H9 (cell line): ENCODE results near the gene KLRB1. TPM values are rescaled to one million over a fixed set of nuclear protein-coding genes. Genes with fewer than 3 reads are reported as not detected.

Source experiments
- DNase-seq: peaks from one replicate; pipeline ENCODE4 v3.0.0-alpha.2; 2017
- H2AFZ ChIP-seq: one replicate; pipeline ENCODE4 v1.6.1; 2013; ENCODE audit warnings: mild to moderate bottlenecking, low read length, control low read depth, moderate library complexity
- H2AK5ac ChIP-seq: 2 replicates; pipeline ENCODE4 v1.6.1; 2013; ENCODE audit warnings: low read length, control low read depth, mixed read lengths; ENCODE audit not compliant: insufficient read length
- H2BK120ac ChIP-seq: one replicate; pipeline ENCODE4 v1.6.1; 2013; ENCODE audit warnings: low read depth, mild to moderate bottlenecking, low read length, control low read depth, inconsistent platforms; ENCODE audit not compliant: poor library complexity, severe bottlenecking
- H2BK12ac ChIP-seq: 2 replicates; pipeline ENCODE4 v1.6.1; 2013; ENCODE audit warnings: low read length, control low read depth, mixed read lengths, low read depth; ENCODE audit not compliant: insufficient read length
- H2BK15ac ChIP-seq: 2 replicates; pipeline ENCODE4 v1.6.1; 2013; ENCODE audit warnings: low read depth, low read length, control low read depth
- H2BK20ac ChIP-seq: one replicate; pipeline ENCODE4 v1.6.1; 2013; ENCODE audit warnings: low read depth, mild to moderate bottlenecking, low read length, control low read depth, inconsistent platforms; ENCODE audit not compliant: poor library complexity, severe bottlenecking
- H2BK5ac ChIP-seq: 2 replicates; pipeline ENCODE4 v1.6.1; 2013; ENCODE audit warnings: low read length, control low read depth, mixed read lengths; ENCODE audit not compliant: insufficient read length
- H3K14ac ChIP-seq: 2 replicates; pipeline ENCODE4 v1.6.1; 2013; ENCODE audit warnings: low read length, control low read depth; ENCODE audit not compliant: insufficient read depth
- H3K18ac ChIP-seq: 2 replicates; pipeline ENCODE4 v1.6.1; 2013; ENCODE audit warnings: low read depth, mild to moderate bottlenecking, mixed read lengths, low read length, control low read depth; ENCODE audit not compliant: insufficient read length
- H3K23ac ChIP-seq: 2 replicates; pipeline ENCODE4 v1.6.1; 2013; ENCODE audit warnings: low read length, control low read depth, mixed read lengths, low read depth; ENCODE audit not compliant: insufficient read length
- H3K23me2 ChIP-seq: 2 replicates; pipeline ENCODE4 v1.6.1; 2013; ENCODE audit warnings: low read depth, mild to moderate bottlenecking, mixed read lengths, low read length, control low read depth; ENCODE audit not compliant: insufficient read length, poor library complexity, severe bottlenecking
- H3K27ac ChIP-seq: 2 replicates; pipeline ENCODE4 v1.5.1; 2013; ENCODE audit warnings: low read length, control low read depth, mixed read lengths, low read depth; ENCODE audit not compliant: insufficient read length
- H3K27me3 ChIP-seq: 2 replicates; pipeline ENCODE4 v1.6.1; 2013; ENCODE audit warnings: low read length, control low read depth, inconsistent platforms; ENCODE audit not compliant: insufficient read depth
- H3K4ac ChIP-seq: 2 replicates; pipeline ENCODE4 v1.6.1; 2013; ENCODE audit warnings: low read depth, mild to moderate bottlenecking, control low read depth, inconsistent platforms, low read length, moderate library complexity
- H3K4me1 ChIP-seq: 2 replicates; pipeline ENCODE4 v1.6.1; 2013; ENCODE audit warnings: low read length, control low read depth, inconsistent platforms; ENCODE audit not compliant: insufficient read depth
- H3K4me2 ChIP-seq: 2 replicates; pipeline ENCODE4 v1.6.1; 2013; ENCODE audit warnings: low read length, control low read depth, mixed read lengths; ENCODE audit not compliant: insufficient read length, insufficient read depth
- H3K56ac ChIP-seq: 2 replicates; pipeline ENCODE4 v1.6.1; 2013; ENCODE audit warnings: low read depth, mild to moderate bottlenecking, mixed read lengths, low read length, control low read depth; ENCODE audit not compliant: insufficient read length
- H3K79me1 ChIP-seq: 2 replicates; pipeline ENCODE4 v1.6.1; 2013; ENCODE audit warnings: low read depth, mild to moderate bottlenecking, moderate library complexity, low read length, control low read depth, inconsistent platforms; ENCODE audit not compliant: insufficient read depth, poor library complexity, severe bottlenecking
- H3K79me2 ChIP-seq: 2 replicates; pipeline ENCODE4 v1.6.1; 2013; ENCODE audit warnings: low read length, control low read depth, inconsistent platforms; ENCODE audit not compliant: insufficient read depth
- H3K9ac ChIP-seq: 2 replicates; pipeline ENCODE4 v1.6.1; 2013; ENCODE audit warnings: low read length, control low read depth, mixed read lengths; ENCODE audit not compliant: insufficient read length; ENCODE audit errors: extremely low read depth
- H3K9me3 ChIP-seq: one replicate; pipeline ENCODE4 v1.6.1; 2013; ENCODE audit warnings: low read depth, low read length, inconsistent platforms; ENCODE audit not compliant: control insufficient read depth
- H3T11ph ChIP-seq: one replicate; pipeline ENCODE4 v1.6.1; 2013; ENCODE audit warnings: mild to moderate bottlenecking, low read length, control low read depth, inconsistent platforms
- H4K20me1 ChIP-seq: one replicate; pipeline ENCODE4 v1.6.1; 2013; ENCODE audit not compliant: control insufficient read depth, insufficient read length, insufficient read depth
- H4K5ac ChIP-seq: 2 replicates; pipeline ENCODE4 v1.6.1; 2013; ENCODE audit warnings: low read depth, mild to moderate bottlenecking, mixed read lengths, low read length, control low read depth; ENCODE audit not compliant: insufficient read length
- H4K8ac ChIP-seq: replicated peaks from 2 replicates; pipeline ENCODE4 v1.6.1; 2013; ENCODE audit warnings: low read length, control low read depth, mixed read lengths, low read depth; ENCODE audit not compliant: insufficient read length
- H4K91ac ChIP-seq: 2 replicates; pipeline ENCODE4 v1.6.1; 2013; ENCODE audit warnings: low read depth, mild to moderate bottlenecking, moderate library complexity, mixed read lengths, low read length, control low read depth; ENCODE audit not compliant: insufficient read length
- H3K27ac Mint-ChIP-seq, 3 experiments: 2 replicates in 2 of 3; 3 replicates in 1 of 3; pipeline ENCODE4 v1.8.0; 2020 to 2021; ENCODE audit warnings: mixed read lengths in 3 of 3, mild to moderate bottlenecking in 1 of 3, moderate library complexity in 1 of 3
- H3K27me3 Mint-ChIP-seq: 2 replicates; pipeline ENCODE4 v1.8.0; 2021; ENCODE audit warnings: low read depth, mild to moderate bottlenecking, moderate library complexity, mixed read lengths
- H3K36me3 Mint-ChIP-seq, 3 experiments: 2 replicates in 2 of 3; 3 replicates in 1 of 3; pipeline ENCODE4 v1.8.0; 2020 to 2021; ENCODE audit warnings: low read depth in 3 of 3, mixed read lengths in 3 of 3; ENCODE audit not compliant: insufficient read depth in 1 of 3
- H3K4me1 Mint-ChIP-seq, 2 experiments: 2 replicates each; pipeline ENCODE4 v1.8.0; 2020; ENCODE audit warnings: mixed read lengths in 2 of 2
- H3K4me3 Mint-ChIP-seq, 2 experiments: 2 replicates in 1 of 2; 3 replicates in 1 of 2; pipeline ENCODE4 v1.8.0; 2020 to 2021; ENCODE audit warnings: mild to moderate bottlenecking in 2 of 2, mixed read lengths in 2 of 2, moderate library complexity in 1 of 2
- H3K9me3 Mint-ChIP-seq, 2 experiments: 2 replicates in 1 of 2; 3 replicates in 1 of 2; pipeline ENCODE4 v1.8.0; 2020; ENCODE audit warnings: mild to moderate bottlenecking in 2 of 2, mixed read lengths in 2 of 2, moderate library complexity in 1 of 2
- CTCF ChIP-seq: fragments of 200-600 bp; sonication (generic); conservative IDR thresholded peaks from 3 replicates; pipeline ENCODE4 v1.8.0; 2021; ENCODE audit warnings: antibody characterized with exemption, mild to moderate bottlenecking
- WGBS: extraction: QIAGEN DNeasy Blood & Tissue Kit; methylation state at CpG from one replicate; pipeline ENCODE4 v1.1.7; 2013; ENCODE audit warnings: missing lambda C conversion rate, low lambda C conversion rate, mixed read lengths; ENCODE audit not compliant: insufficient read length; ENCODE audit errors: extremely low coverage; 5-methylcytosine and 5-hydroxymethylcytosine counted together
- total RNA-seq: library from RNA; stranded (reverse); gene quantifications from 2 replicates; pipeline ENCODE4 v1.2.1, GENCODE V29; 2021

KLRB1 gene
- total RNA-seq, 1 experiment from 2014 or later, result 0.15 TPM

GRCh38 chr12:9606247-9606646 lies 1.5 kb downstream of the KLRB1 start:
- no peak for TF ChIP-seq CTCF
- Histone ChIP-seq H4K8ac (no peak overlapping the region), H3K14ac (no peak overlapping the region), H2BK12ac (no peak overlapping the region), H2BK120ac (no peak overlapping the region), H3K27ac (no peak overlapping the region), H3K23me2 (no peaks in the 10 kb centered on the region), H3K23ac (no peak overlapping the region), H4K5ac (no peak overlapping the region), H3K79me1 (no peaks in the 10 kb centered on the region), H2BK5ac (no peak overlapping the region), H3K56ac (no peak overlapping the region), H2AK5ac (no peak overlapping the region), H3K4me2 (no peak overlapping the region), H3K9ac (no peak overlapping the region), H3K18ac (no peak overlapping the region), H3K9me3 (no peaks in the 10 kb centered on the region), H2AFZ (no peak overlapping the region), H3K4ac (no peak overlapping the region), H3T11ph (no peak overlapping the region), H3K79me2 (no peaks in the 10 kb centered on the region), H3K27me3 (no peaks in the 10 kb centered on the region), H2BK20ac (no peak overlapping the region), H2BK15ac (no peak overlapping the region), H4K91ac (no peak overlapping the region), H3K4me1 (no peaks in the 10 kb centered on the region), H4K20me1 (no peaks in the 10 kb centered on the region)
- H3K4me1 Mint-ChIP-seq, result peaks cover 4 to 5% of the 10 kb centered on the region in 2 experiments
- H3K9me3 Mint-ChIP-seq, result peaks cover 19 to 22% of the 10 kb centered on the region in 2 experiments; a peak in 3 of 5 replicates
- no peak overlapping the region for H3K27ac Mint-ChIP-seq
- H3K27me3 Mint-ChIP-seq, result no peaks in the 10 kb centered on the region
- WGBS, result no CpG with 5 or more reads among the region's 3 CpGs
- no peak overlapping the region for H3K4me3 Mint-ChIP-seq
- no peak for DNase-seq
- H3K36me3 Mint-ChIP-seq, result peaks cover 2 to 19% (median 18%) of the 10 kb centered on the region in 3 experiments; a peak in 5 of 7 replicates
